Upper lobe of right lung (tissue), 1 donor: ENCODE data around the gene TTC9. TPM values are rescaled to one million over a fixed set of nuclear protein-coding genes. Genes with fewer than 3 reads are reported as not detected.

Source experiments
- ATAC-seq: fragments of 200-7000 bp; cut with Tn5 transposase; one replicate; pipeline ENCODE4 v1.9.1; 2020; ENCODE audit warnings: mild to moderate bottlenecking, moderate library complexity
- DNase-seq: peaks from one replicate; pipeline ENCODE4 v3.0.0-alpha.2; 2020
- H3K27ac ChIP-seq: fragments of 200-600 bp; one replicate; pipeline ENCODE4 v1.8.0; 2022
- H3K27me3 ChIP-seq: fragments of 200-600 bp; one replicate; pipeline ENCODE4 v1.8.0; 2022; ENCODE audit warnings: mild to moderate bottlenecking
- H3K36me3 ChIP-seq: fragments of 200-600 bp; one replicate; pipeline ENCODE4 v1.8.0; 2022
- H3K4me1 ChIP-seq: fragments of 200-600 bp; one replicate; pipeline ENCODE4 v1.8.0; 2022
- H3K4me3 ChIP-seq: fragments of 200-600 bp; one replicate; pipeline ENCODE4 v1.8.0; 2022; ENCODE audit warnings: mild to moderate bottlenecking
- H3K9me3 ChIP-seq: fragments of 200-600 bp; one replicate; pipeline ENCODE4 v1.8.0; 2022
- intact Hi-C: fragments of 100-400 bp; cut with DNase I; formaldehyde crosslinking; loops from one replicate; pipeline ENCODE4 v1.11.0; 2022
- total RNA-seq: library from RNA; stranded (reverse); fragmentation: NEBNext Ultra II Directional; extraction: Animal tissue kit (Norgen Biotek cat#: 25700); gene quantifications from one replicate; pipeline ENCODE4 v1.2.1, GENCODE V29; 2021
- TF ChIP-seq, protein P1 (sequence below): fragments of 200-600 bp; IDR thresholded peaks from one replicate; pipeline ENCODE4 v1.8.0; 2022; ENCODE audit warnings: antibody characterized with exemption
- donor health status: DM: no; HTN: yes; CAD: no; lungs with severe emphysema.

Gene TTC9
- total RNA-seq, 1 donor from 2014 or later: 6.7 TPM

DNA sequence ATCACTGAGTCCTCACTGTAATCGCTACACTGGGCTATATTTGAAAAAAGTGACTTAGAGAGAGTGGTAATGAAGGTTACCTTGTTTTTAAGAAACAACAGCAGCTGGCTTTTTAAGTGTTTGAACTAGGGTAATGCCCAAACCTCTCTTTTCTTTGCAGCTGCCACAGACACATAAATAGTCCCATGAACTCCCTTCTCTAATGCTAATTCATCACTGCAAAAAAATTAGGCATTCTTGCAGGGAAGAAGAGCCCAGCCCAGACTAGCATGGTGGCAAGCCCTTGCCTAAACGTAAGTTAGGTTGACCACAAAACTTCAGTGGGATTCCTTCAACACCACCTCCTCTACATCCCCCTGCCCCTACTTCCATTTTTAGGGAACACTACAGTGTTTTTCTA, 23.4 kb upstream of the TTC9 start:
- ATAC-seq (no peak), DNase-seq (no peak)
- Histone ChIP-seq H3K9me3 (no peaks in the 10 kb centered on the region), H3K4me1 (no peaks in the 10 kb centered on the region), H3K36me3 (no peaks in the 10 kb centered on the region), H3K27ac (no peak overlapping the region), H3K4me3 (no peak overlapping the region), H3K27me3 (no peaks in the 10 kb centered on the region)
- intact Hi-C loops: no loop called here
- TF ChIP-seq, protein P1, sequence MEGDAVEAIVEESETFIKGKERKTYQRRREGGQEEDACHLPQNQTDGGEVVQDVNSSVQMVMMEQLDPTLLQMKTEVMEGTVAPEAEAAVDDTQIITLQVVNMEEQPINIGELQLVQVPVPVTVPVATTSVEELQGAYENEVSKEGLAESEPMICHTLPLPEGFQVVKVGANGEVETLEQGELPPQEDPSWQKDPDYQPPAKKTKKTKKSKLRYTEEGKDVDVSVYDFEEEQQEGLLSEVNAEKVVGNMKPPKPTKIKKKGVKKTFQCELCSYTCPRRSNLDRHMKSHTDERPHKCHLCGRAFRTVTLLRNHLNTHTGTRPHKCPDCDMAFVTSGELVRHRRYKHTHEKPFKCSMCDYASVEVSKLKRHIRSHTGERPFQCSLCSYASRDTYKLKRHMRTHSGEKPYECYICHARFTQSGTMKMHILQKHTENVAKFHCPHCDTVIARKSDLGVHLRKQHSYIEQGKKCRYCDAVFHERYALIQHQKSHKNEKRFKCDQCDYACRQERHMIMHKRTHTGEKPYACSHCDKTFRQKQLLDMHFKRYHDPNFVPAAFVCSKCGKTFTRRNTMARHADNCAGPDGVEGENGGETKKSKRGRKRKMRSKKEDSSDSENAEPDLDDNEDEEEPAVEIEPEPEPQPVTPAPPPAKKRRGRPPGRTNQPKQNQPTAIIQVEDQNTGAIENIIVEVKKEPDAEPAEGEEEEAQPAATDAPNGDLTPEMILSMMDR: no peak

- intact Hi-C loops: no loop called here
- H3K9me3 ChIP-seq: no peaks in the 10 kb centered on the region
Measured at GRCh38 chr14:70619708-70620107, 22.0 kb upstream of the TTC9 start.

GRCh38 chr14:70622111-70622712, 19.5 kb upstream of the TTC9 start:
- intact Hi-C loops: no loop called here
- peaks cover 9% of the 10 kb centered on the region for H3K9me3 ChIP-seq
- no peaks in the 10 kb centered on the region for H3K4me1 ChIP-seq
- H3K27me3 ChIP-seq: no peaks in the 10 kb centered on the region
- no peaks in the 10 kb centered on the region for H3K36me3 ChIP-seq
- TF ChIP-seq, protein P1: peak; percentile 72
- no peak overlapping the region for H3K27ac ChIP-seq
- DNase-seq: no peak
- H3K4me3 ChIP-seq: no peak overlapping the region
- peak; percentile 92 for ATAC-seq

More at GRCh38 chr14:70619708-70620107, 22.0 kb upstream of the TTC9 start:
- H3K4me3 ChIP-seq: no peak overlapping the region
- TF ChIP-seq, protein P1: no peak
- H3K36me3 ChIP-seq: no peaks in the 10 kb centered on the region
- ATAC-seq (no peak), DNase-seq (no peak)
- no peaks in the 10 kb centered on the region for H3K4me1 ChIP-seq
- no peaks in the 10 kb centered on the region for H3K27me3 ChIP-seq
- no peak overlapping the region for H3K27ac ChIP-seq

GRCh38 chr14:70624972-70625371, 16.7 kb upstream of the TTC9 start:
- ATAC-seq: no peak
- Histone ChIP-seq H3K36me3 (no peaks in the 10 kb centered on the region), H3K27me3 (no peaks in the 10 kb centered on the region), H3K4me3 (no peak overlapping the region), H3K27ac (no peak overlapping the region), H3K4me1 (no peaks in the 10 kb centered on the region), H3K9me3 (peaks cover 11% of the 10 kb centered on the region)
- no peak for DNase-seq
- TF ChIP-seq, protein P1: no peak
- intact Hi-C loops: no loop called here

DNA sequence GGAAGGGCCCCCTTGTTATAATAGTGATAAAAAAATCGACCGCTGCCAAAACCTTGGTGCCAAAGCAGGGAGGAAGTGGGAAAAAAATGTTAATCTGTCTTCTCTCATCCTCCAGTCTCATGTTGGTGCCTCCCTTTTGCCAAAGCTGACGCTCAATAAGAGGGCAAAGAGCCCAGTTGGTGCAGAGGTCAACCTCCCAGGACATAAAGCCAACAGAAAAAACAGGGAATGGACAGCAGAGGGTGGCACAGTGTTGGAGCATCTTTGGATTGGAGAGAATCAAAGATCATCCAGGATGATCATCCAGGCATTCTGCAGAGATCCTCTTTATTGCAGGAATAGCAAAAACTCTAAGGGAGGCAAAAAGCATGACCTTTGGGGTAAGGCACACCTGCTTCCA, 9.8 kb upstream of the TTC9 start:
- Histone ChIP-seq H3K9me3 (peaks cover 4% of the 10 kb centered on the region), H3K36me3 (no peaks in the 10 kb centered on the region), H3K4me3 (no peak overlapping the region), H3K27me3 (no peaks in the 10 kb centered on the region), H3K4me1 (no peaks in the 10 kb centered on the region), H3K27ac (no peak overlapping the region)
- intact Hi-C loops: no loop called here
- no peak for ATAC-seq
- TF ChIP-seq, protein P1: no peak
- DNase-seq: no peak
